HG02884 (cell line): ENCODE results near the gene ZFAND4.
A peak's percentile ranks its signal among the peaks of the same experiment; 100 is the strongest.
"Not testable (repeated sequence)": the region's sequence is repeated elsewhere in the genome, so short reads cannot be mapped to it uniquely, and the experiment has no call there.

ENCODE experiments used
- ATAC-seq: cut with Tn5 transposase; IDR thresholded peaks from one replicate; pipeline ENCODE4 v1.9.1; 2021; ENCODE audit warnings: mild to moderate bottlenecking, moderate library complexity; ENCODE audit not compliant: unreplicated experiment

The ZFAND4 gene

GRCh38 chr10:45672181-45673073 is at the start of gene ZFAND4:
ZFAND4 (minus strand) TSS chr10:45672772; CDS start chr10:45663725, 9,047 bp downstream.
- ATAC-seq = peak; percentile 95

- not testable (repeated sequence) for ATAC-seq
Measured at GRCh38 chr10:45721503-45721902, 48.9 kb upstream of the ZFAND4 start.

- not testable (repeated sequence) for ATAC-seq
Measured at GRCh38 chr10:45717642-45718041, 45.1 kb upstream of the ZFAND4 start.

GRCh38 chr10:45717053-45717452 is 44.5 kb upstream of the ZFAND4 start:
- not testable (repeated sequence) for ATAC-seq

- ATAC-seq = not testable (repeated sequence)
Measured at GRCh38 chr10:45711223-45711622, 38.7 kb upstream of the ZFAND4 start.

GRCh38 chr10:45710200-45710796 is 37.7 kb upstream of the ZFAND4 start:
- ATAC-seq = peak; percentile 68

GRCh38 chr10:45678467-45678866 is 5.9 kb upstream of the ZFAND4 start:
- ATAC-seq = not testable (repeated sequence)

- ATAC-seq = no peak
Measured at GRCh38 chr10:45675388-45675787, 2.8 kb upstream of the ZFAND4 start.

GRCh38 chr10:45673074-45673648 is 589 bp upstream of the ZFAND4 start:
- no peak for ATAC-seq

- not testable (repeated sequence) for ATAC-seq
Measured at GRCh38 chr10:45671300-45671699, 1.3 kb downstream of the ZFAND4 start.

GRCh38 chr10:45669897-45670296 is 2.7 kb downstream of the ZFAND4 start:
- not testable (repeated sequence) for ATAC-seq

- no peak for ATAC-seq
Measured at GRCh38 chr10:45660876-45661411, 11.6 kb downstream of the ZFAND4 start.

GRCh38 chr10:45657033-45657926 is 15.3 kb downstream of the ZFAND4 start:
- no peak for ATAC-seq

- no peak for ATAC-seq
Measured at GRCh38 chr10:45655219-45655618, 17.4 kb downstream of the ZFAND4 start.

GRCh38 chr10:45654753-45655141 is 17.8 kb downstream of the ZFAND4 start:
- ATAC-seq = not testable (repeated sequence)

- ATAC-seq = peak; percentile 44
Measured at GRCh38 chr10:45653454-45653853, 19.1 kb downstream of the ZFAND4 start.

- ATAC-seq = no peak
Measured at GRCh38 chr10:45652511-45652910, 20.1 kb downstream of the ZFAND4 start.

GRCh38 chr10:45649296-45649695 is 23.3 kb downstream of the ZFAND4 start:
- no peak for ATAC-seq

GRCh38 chr10:45647118-45647517 is 25.5 kb downstream of the ZFAND4 start:
- no peak for ATAC-seq

- ATAC-seq = no peak
Measured at GRCh38 chr10:45646384-45647050, 26.1 kb downstream of the ZFAND4 start.
